HEK293 (cell line): ENCODE results near the gene TBC1D9B.

Experiments
- CTCF ChIA-PET: fragments of 350-600 bp; formaldehyde crosslinking; extraction: SDS; loops from one replicate; lab custom pipeline; 2021; ENCODE audit warnings: antibody characterized with exemption; lab: Yijun Ruan, JAX
- POLR2A ChIA-PET: fragments of 300-600 bp; formaldehyde crosslinking; extraction: SDS; loops from one replicate; lab custom pipeline; 2020; ENCODE audit warnings: antibody characterized with exemption, inconsistent platforms; lab: Yijun Ruan, JAX
- H3K27ac ChIP-seq: fragments of 200-500 bp; sonication (Bioruptor generic); 2 replicates; pipeline ENCODE4 v1.5.1; 2014; ENCODE audit warnings: low read depth, low read length, control low read depth, inconsistent platforms; ENCODE audit errors: extremely low read depth
- H3K36me3 ChIP-seq, 2 experiments: fragments of 200-500 bp in 1 of 2; sonication (Bioruptor generic) in 1 of 2; 1 replicate in 1 of 2; 2 replicates in 1 of 2; pipeline ENCODE4 v1.5.1; 2014 to 2017; ENCODE audit warnings: inconsistent platforms in 2 of 2, low read length in 2 of 2; ENCODE audit not compliant: control insufficient read depth in 2 of 2, insufficient read depth in 1 of 2
- H3K4me1 ChIP-seq: fragments of 200-500 bp; sonication (Bioruptor generic); 2 replicates; pipeline ENCODE4 v1.5.1; 2014; ENCODE audit warnings: mild to moderate bottlenecking, low read length, inconsistent platforms; ENCODE audit not compliant: control insufficient read depth, insufficient read depth
- H3K4me3 ChIP-seq: 2 replicates; pipeline ENCODE4 v1.5.1; 2011; ENCODE audit warnings: low read depth, mild to moderate bottlenecking, control low read depth, low read length, moderate library complexity
- H3K9me3 ChIP-seq: fragments of 200-500 bp; sonication (Bioruptor generic); 2 replicates; pipeline ENCODE4 v1.5.1; 2014; ENCODE audit warnings: low read depth, low read length, inconsistent platforms; ENCODE audit not compliant: control insufficient read depth, insufficient read depth
- GFI1B ChIP-seq: fragments of 450-650 bp; formaldehyde crosslinking; IDR thresholded peaks from 2 replicates; pipeline ENCODE4 v1.5.1; 2016; ENCODE audit warnings: missing biosample characterization, missing genetic modification characterization
- HOXC10 ChIP-seq: sonication (generic); formaldehyde crosslinking; IDR thresholded peaks from 2 replicates; pipeline ENCODE4 v1.8.1; 2023; ENCODE audit warnings: mild to moderate bottlenecking, missing genetic modification reagents
- RBAK ChIP-seq: fragments of 450-650 bp; formaldehyde crosslinking; IDR thresholded peaks from 2 replicates; pipeline ENCODE4 v1.5.1; 2016; ENCODE audit warnings: missing biosample characterization, missing genetic modification characterization
- ZNF132 ChIP-seq: fragments of 450-650 bp; formaldehyde crosslinking; IDR thresholded peaks from 2 replicates; pipeline ENCODE4 v1.5.1; 2017; ENCODE audit warnings: missing biosample characterization, missing genetic modification characterization, borderline replicate concordance
- ZNF146 ChIP-seq: fragments of 450-650 bp; formaldehyde crosslinking; IDR thresholded peaks from 2 replicates; pipeline ENCODE4 v1.5.1; 2016; ENCODE audit warnings: missing biosample characterization, missing genetic modification characterization
- ZNF2 ChIP-seq: fragments of 450-650 bp; formaldehyde crosslinking; IDR thresholded peaks from 2 replicates; pipeline ENCODE4 v1.5.1; 2016; ENCODE audit warnings: missing biosample characterization, missing genetic modification characterization
- ZNF23 ChIP-seq: fragments of 450-650 bp; formaldehyde crosslinking; IDR thresholded peaks from 2 replicates; pipeline ENCODE4 v1.5.1; 2016; ENCODE audit warnings: missing biosample characterization, missing genetic modification characterization, borderline replicate concordance
- ZNF302 ChIP-seq: fragments of 450-650 bp; formaldehyde crosslinking; IDR thresholded peaks from 2 replicates; pipeline ENCODE4 v1.5.1; 2016; ENCODE audit warnings: missing biosample characterization, missing genetic modification characterization, low read depth
- ZNF501 ChIP-seq: fragments of 450-650 bp; formaldehyde crosslinking; IDR thresholded peaks from 2 replicates; pipeline ENCODE4 v1.5.1; 2016; ENCODE audit warnings: missing biosample characterization, missing genetic modification characterization
- ZNF510 ChIP-seq: fragments of 450-650 bp; formaldehyde crosslinking; IDR thresholded peaks from 2 replicates; pipeline ENCODE4 v1.5.1; 2018; ENCODE audit warnings: mild to moderate bottlenecking, missing genetic modification characterization, missing biosample characterization; ENCODE audit not compliant: insufficient replicate concordance
- ZNF514 ChIP-seq: fragments of 450-650 bp; formaldehyde crosslinking; IDR thresholded peaks from 2 replicates; pipeline ENCODE4 v1.5.1; 2016; ENCODE audit warnings: missing biosample characterization, missing genetic modification characterization
- ZNF530 ChIP-seq: fragments of 450-650 bp; formaldehyde crosslinking; IDR thresholded peaks from 2 replicates; pipeline ENCODE4 v1.5.1; 2016; ENCODE audit warnings: low read depth, missing biosample characterization, missing genetic modification characterization
- ZNF629 ChIP-seq: fragments of 450-650 bp; formaldehyde crosslinking; IDR thresholded peaks from 2 replicates; pipeline ENCODE4 v1.5.1; 2017; ENCODE audit warnings: missing biosample characterization, missing genetic modification characterization
- ZNF76 ChIP-seq: fragments of 450-650 bp; formaldehyde crosslinking; IDR thresholded peaks from 2 replicates; pipeline ENCODE4; 2016; ENCODE audit warnings: low read depth, missing biosample characterization, missing genetic modification characterization, borderline replicate concordance
- ZNF837 ChIP-seq: fragments of 450-650 bp; formaldehyde crosslinking; IDR thresholded peaks from 2 replicates; pipeline ENCODE4 v1.5.1; 2016; ENCODE audit warnings: missing biosample characterization, missing genetic modification characterization
- ZSCAN16 ChIP-seq: fragments of 450-650 bp; formaldehyde crosslinking; IDR thresholded peaks from 2 replicates; pipeline ENCODE4 v1.5.1; 2016; ENCODE audit warnings: missing biosample characterization, missing genetic modification characterization
- TF ChIP-seq, protein P1 (sequence below): fragments of 450-650 bp; formaldehyde crosslinking; IDR thresholded peaks from 2 replicates; pipeline ENCODE4 v1.5.1; 2016; ENCODE audit warnings: missing biosample characterization, missing genetic modification characterization, borderline replicate concordance
- TF ChIP-seq, protein P2 (sequence below): fragments of 450-650 bp; formaldehyde crosslinking; IDR thresholded peaks from 2 replicates; pipeline ENCODE4 v1.5.1; 2016; ENCODE audit warnings: missing biosample characterization, missing genetic modification characterization
- TF ChIP-seq, protein P3 (sequence below): fragments of 450-650 bp; formaldehyde crosslinking; IDR thresholded peaks from 2 replicates; pipeline ENCODE4 v1.5.1; 2017; ENCODE audit warnings: missing biosample characterization, missing genetic modification characterization
- TF ChIP-seq, protein P4 (sequence below): fragments of 450-650 bp; formaldehyde crosslinking; IDR thresholded peaks from 2 replicates; pipeline ENCODE4 v1.5.1; 2016; ENCODE audit warnings: missing biosample characterization, missing genetic modification characterization, low read depth
- TF ChIP-seq, protein P5 (sequence below): fragments of 450-650 bp; IDR thresholded peaks from 2 replicates; pipeline ENCODE4 v1.5.1; 2018; ENCODE audit warnings: missing biosample characterization, missing genetic modification characterization
- TF ChIP-seq, protein P6 (sequence below): fragments of 450-650 bp; formaldehyde crosslinking; IDR thresholded peaks from 2 replicates; pipeline ENCODE4 v1.5.1; 2016; ENCODE audit warnings: missing biosample characterization, missing genetic modification characterization
- TF ChIP-seq, protein P7 (sequence below): fragments of 450-650 bp; formaldehyde crosslinking; IDR thresholded peaks from 2 replicates; pipeline ENCODE4 v1.5.1; 2017; ENCODE audit warnings: missing biosample characterization, missing genetic modification characterization

Gene TBC1D9B

DNA sequence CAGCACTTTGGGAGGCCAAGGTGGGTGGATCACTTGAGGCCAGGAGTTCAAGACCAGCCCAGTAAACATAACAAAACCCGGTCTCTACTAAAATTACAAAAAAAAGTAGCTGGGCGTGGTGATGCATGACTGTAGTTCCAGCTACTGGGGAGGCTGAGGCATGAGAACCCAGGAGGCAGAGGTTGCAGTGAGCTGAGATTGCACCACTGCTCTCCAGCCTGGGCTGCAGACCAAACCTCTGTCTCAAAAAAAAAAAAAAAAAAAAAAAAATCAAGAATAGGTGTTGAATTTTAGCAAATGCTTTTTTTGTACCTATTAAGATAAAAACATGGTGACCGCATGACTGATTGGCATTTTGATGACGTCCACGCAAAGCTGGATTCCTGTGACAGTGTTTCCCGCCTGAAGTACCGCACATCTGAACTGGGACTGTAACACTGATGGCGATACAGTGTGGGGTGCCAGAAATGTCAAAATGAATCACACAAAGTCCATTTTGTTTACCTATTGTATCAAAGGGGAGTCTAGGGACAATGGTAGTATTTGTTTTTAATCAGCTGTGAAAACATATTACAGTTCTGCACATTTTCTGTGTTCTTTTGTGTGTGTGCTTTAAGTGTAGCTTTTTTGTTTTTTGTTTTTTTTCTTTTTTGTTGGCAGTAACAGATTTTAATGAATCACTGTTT is 23.2 kb upstream of the TBC1D9B start (continued):
- TF ChIP-seq, protein P1, sequence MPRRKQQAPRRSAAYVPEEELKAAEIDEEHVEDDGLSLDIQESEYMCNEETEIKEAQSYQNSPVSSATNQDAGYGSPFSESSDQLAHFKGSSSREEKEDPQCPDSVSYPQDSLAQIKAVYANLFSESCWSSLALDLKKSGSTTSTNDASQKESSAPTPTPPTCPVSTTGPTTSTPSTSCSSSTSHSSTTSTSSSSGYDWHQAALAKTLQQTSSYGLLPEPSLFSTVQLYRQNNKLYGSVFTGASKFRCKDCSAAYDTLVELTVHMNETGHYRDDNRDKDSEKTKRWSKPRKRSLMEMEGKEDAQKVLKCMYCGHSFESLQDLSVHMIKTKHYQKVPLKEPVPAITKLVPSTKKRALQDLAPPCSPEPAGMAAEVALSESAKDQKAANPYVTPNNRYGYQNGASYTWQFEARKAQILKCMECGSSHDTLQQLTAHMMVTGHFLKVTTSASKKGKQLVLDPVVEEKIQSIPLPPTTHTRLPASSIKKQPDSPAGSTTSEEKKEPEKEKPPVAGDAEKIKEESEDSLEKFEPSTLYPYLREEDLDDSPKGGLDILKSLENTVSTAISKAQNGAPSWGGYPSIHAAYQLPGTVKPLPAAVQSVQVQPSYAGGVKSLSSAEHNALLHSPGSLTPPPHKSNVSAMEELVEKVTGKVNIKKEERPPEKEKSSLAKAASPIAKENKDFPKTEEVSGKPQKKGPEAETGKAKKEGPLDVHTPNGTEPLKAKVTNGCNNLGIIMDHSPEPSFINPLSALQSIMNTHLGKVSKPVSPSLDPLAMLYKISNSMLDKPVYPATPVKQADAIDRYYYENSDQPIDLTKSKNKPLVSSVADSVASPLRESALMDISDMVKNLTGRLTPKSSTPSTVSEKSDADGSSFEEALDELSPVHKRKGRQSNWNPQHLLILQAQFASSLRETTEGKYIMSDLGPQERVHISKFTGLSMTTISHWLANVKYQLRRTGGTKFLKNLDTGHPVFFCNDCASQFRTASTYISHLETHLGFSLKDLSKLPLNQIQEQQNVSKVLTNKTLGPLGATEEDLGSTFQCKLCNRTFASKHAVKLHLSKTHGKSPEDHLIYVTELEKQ (tag by site-specific recombination) = no peak
- TF ChIP-seq ZNF146 (tag by site-specific recombination) (no peak), ZNF837 (tag by site-specific recombination) (no peak), ZNF76 (tag by site-specific recombination) (no peak), ZSCAN16 (no peak), ZNF132 (no peak), ZNF501 (tag by site-specific recombination) (no peak), ZNF2 (tag by site-specific recombination) (no peak)
- TF ChIP-seq, protein P2, sequence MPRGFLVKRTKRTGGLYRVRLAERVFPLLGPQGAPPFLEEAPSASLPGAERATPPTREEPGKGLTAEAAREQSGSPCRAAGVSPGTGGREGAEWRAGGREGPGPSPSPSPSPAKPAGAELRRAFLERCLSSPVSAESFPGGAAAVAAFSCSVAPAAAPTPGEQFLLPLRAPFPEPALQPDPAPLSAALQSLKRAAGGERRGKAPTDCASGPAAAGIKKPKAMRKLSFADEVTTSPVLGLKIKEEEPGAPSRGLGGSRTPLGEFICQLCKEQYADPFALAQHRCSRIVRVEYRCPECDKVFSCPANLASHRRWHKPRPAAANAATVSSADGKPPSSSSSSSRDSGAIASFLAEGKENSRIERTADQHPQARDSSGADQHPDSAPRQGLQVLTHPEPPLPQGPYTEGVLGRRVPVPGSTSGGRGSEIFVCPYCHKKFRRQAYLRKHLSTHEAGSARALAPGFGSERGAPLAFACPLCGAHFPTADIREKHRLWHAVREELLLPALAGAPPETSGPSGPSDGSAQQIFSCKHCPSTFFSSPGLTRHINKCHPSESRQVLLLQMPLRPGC (tag by site-specific recombination) = no peak
- TF ChIP-seq, protein P3, sequence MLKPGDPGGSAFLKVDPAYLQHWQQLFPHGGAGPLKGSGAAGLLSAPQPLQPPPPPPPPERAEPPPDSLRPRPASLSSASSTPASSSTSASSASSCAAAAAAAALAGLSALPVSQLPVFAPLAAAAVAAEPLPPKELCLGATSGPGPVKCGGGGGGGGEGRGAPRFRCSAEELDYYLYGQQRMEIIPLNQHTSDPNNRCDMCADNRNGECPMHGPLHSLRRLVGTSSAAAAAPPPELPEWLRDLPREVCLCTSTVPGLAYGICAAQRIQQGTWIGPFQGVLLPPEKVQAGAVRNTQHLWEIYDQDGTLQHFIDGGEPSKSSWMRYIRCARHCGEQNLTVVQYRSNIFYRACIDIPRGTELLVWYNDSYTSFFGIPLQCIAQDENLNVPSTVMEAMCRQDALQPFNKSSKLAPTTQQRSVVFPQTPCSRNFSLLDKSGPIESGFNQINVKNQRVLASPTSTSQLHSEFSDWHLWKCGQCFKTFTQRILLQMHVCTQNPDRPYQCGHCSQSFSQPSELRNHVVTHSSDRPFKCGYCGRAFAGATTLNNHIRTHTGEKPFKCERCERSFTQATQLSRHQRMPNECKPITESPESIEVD (tag by site-specific recombination) = no peak
- TF ChIP-seq, protein P4, sequence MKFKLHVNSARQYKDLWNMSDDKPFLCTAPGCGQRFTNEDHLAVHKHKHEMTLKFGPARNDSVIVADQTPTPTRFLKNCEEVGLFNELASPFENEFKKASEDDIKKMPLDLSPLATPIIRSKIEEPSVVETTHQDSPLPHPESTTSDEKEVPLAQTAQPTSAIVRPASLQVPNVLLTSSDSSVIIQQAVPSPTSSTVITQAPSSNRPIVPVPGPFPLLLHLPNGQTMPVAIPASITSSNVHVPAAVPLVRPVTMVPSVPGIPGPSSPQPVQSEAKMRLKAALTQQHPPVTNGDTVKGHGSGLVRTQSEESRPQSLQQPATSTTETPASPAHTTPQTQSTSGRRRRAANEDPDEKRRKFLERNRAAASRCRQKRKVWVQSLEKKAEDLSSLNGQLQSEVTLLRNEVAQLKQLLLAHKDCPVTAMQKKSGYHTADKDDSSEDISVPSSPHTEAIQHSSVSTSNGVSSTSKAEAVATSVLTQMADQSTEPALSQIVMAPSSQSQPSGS (tag by site-specific recombination) = no peak
- TF ChIP-seq, protein P5, sequence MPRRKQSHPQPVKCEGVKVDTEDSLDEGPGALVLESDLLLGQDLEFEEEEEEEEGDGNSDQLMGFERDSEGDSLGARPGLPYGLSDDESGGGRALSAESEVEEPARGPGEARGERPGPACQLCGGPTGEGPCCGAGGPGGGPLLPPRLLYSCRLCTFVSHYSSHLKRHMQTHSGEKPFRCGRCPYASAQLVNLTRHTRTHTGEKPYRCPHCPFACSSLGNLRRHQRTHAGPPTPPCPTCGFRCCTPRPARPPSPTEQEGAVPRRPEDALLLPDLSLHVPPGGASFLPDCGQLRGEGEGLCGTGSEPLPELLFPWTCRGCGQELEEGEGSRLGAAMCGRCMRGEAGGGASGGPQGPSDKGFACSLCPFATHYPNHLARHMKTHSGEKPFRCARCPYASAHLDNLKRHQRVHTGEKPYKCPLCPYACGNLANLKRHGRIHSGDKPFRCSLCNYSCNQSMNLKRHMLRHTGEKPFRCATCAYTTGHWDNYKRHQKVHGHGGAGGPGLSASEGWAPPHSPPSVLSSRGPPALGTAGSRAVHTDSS = no peak
- TF ChIP-seq, protein P6, sequence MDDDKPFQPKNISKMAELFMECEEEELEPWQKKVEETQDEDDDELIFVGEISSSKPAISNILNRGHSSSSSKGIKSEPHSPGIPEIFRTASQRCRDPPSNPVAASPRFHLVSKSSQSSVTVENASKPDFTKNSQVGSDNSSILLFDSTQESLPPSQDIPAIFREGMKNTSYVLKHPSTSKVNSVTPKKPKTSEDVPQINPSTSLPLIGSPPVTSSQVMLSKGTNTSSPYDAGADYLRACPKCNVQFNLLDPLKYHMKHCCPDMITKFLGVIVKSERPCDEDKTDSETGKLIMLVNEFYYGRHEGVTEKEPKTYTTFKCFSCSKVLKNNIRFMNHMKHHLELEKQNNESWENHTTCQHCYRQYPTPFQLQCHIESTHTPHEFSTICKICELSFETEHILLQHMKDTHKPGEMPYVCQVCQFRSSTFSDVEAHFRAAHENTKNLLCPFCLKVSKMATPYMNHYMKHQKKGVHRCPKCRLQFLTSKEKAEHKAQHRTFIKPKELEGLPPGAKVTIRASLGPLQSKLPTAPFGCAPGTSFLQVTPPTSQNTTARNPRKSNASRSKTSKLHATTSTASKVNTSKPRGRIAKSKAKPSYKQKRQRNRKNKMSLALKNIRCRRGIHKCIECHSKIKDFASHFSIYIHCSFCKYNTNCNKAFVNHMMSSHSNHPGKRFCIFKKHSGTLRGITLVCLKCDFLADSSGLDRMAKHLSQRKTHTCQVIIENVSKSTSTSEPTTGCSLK (tag by site-specific recombination) = no peak

DNA sequence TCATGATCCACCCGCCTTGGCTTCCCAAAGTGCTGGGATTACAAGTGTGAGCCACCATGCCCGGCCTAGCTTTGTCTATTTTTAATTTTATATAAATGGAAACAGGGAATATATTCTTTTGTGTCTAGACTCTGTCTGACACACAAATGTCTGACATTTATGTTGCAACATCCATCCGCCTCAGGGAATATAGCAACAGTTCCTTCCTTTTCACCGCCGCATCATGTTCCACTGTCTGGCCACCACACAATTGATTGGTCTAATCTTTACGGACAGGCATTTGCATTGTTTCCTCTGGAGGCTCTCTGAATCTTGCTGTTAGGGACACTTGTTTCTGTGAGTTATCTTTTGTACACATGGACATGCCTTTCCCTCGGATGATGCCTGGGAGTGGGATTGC is 20.1 kb upstream of the TBC1D9B start:
- ChIA-PET CTCF (interaction anchor here (0.7 kb wide), 1 partner anchor 388 kb away, joined by 4 read pairs; no protein-coding TSS in a partner anchor), POLR2A (interaction anchor here (0.6 to 0.7 kb wide), 2 partner anchors 21 to 706 kb away, joined by 3 read pairs; no protein-coding TSS in a partner anchor)
- no peaks in the 10 kb centered on the region for H3K9me3 ChIP-seq
- no peak overlapping the region for H3K27ac ChIP-seq
- no peaks in the 10 kb centered on the region for H3K36me3 ChIP-seq
- H3K4me3 ChIP-seq = no peak overlapping the region
- no peaks in the 10 kb centered on the region for H3K4me1 ChIP-seq
- no peak for TF ChIP-seq ZNF530 (tag by site-specific recombination)
- no peak for TF ChIP-seq ZNF302
- TF ChIP-seq, protein P7, sequence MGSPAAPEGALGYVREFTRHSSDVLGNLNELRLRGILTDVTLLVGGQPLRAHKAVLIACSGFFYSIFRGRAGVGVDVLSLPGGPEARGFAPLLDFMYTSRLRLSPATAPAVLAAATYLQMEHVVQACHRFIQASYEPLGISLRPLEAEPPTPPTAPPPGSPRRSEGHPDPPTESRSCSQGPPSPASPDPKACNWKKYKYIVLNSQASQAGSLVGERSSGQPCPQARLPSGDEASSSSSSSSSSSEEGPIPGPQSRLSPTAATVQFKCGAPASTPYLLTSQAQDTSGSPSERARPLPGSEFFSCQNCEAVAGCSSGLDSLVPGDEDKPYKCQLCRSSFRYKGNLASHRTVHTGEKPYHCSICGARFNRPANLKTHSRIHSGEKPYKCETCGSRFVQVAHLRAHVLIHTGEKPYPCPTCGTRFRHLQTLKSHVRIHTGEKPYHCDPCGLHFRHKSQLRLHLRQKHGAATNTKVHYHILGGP (tag by site-specific recombination) = no peak
- no peak for TF ChIP-seq RBAK (tag by site-specific recombination)
- TF ChIP-seq ZNF23 = no peak
- TF ChIP-seq ZNF510 (tag by site-specific recombination) = no peak
- TF ChIP-seq ZNF629 (tag by site-specific recombination) = no peak
- TF ChIP-seq ZNF514 (tag by site-specific recombination) = no peak
- TF ChIP-seq GFI1B (tag by site-specific recombination) = no peak
- no peak for TF ChIP-seq HOXC10
